HEK293T (cell line): ENCODE results near the gene NT5C2.
"Not testable (repeated sequence)": the region's sequence is repeated elsewhere in the genome, so short reads cannot be mapped to it uniquely, and the experiment has no call there.

Experiments used
- CTCF ChIA-PET: fragments of 350-600 bp; formaldehyde crosslinking; extraction: SDS; loops from one replicate; lab custom pipeline; 2021; ENCODE audit warnings: antibody characterized with exemption, inconsistent platforms; lab: Yijun Ruan, JAX
- POLR2A ChIA-PET: fragments of 350-600 bp; formaldehyde crosslinking; extraction: SDS; loops from one replicate; lab custom pipeline; 2020; ENCODE audit warnings: antibody characterized with exemption, inconsistent platforms; lab: Yijun Ruan, JAX
- DNase-seq: peaks from one replicate; pipeline ENCODE4 v3.0.0; 2012; ENCODE audit warnings: mixed read lengths; ENCODE audit errors: extremely low spot score
- ARNT ChIP-seq: fragments of 450-650 bp; IDR thresholded peaks from 2 replicates; pipeline ENCODE4 v1.6.1; 2017; ENCODE audit warnings: mild to moderate bottlenecking
- BHLHE40 ChIP-seq: fragments of 450-650 bp; IDR thresholded peaks from 2 replicates; pipeline ENCODE4 v1.6.1; 2016; ENCODE audit warnings: mild to moderate bottlenecking, moderate library complexity, borderline replicate concordance
- CTBP1 ChIP-seq: fragments of 450-650 bp; IDR thresholded peaks from 2 replicates; pipeline ENCODE4 v1.6.1; 2016; ENCODE audit warnings: borderline replicate concordance
- ELF4 ChIP-seq: fragments of 450-650 bp; IDR thresholded peaks from 2 replicates; pipeline ENCODE4 v1.6.1; 2017; ENCODE audit warnings: antibody characterized with exemption
- FOXA1 ChIP-seq: fragments of 450-650 bp; IDR thresholded peaks from 2 replicates; pipeline ENCODE4 v1.6.1; 2016; ENCODE audit warnings: mild to moderate bottlenecking
- FOXK2 ChIP-seq: fragments of 450-650 bp; IDR thresholded peaks from 2 replicates; pipeline ENCODE4 v1.6.1; 2016; ENCODE audit warnings: mild to moderate bottlenecking
- FOXM1 ChIP-seq: fragments of 450-650 bp; IDR thresholded peaks from 2 replicates; pipeline ENCODE4 v1.6.1; 2017; ENCODE audit warnings: mild to moderate bottlenecking, borderline replicate concordance
- HDGF ChIP-seq: fragments of 450-650 bp; IDR thresholded peaks from 2 replicates; pipeline ENCODE4 v1.6.1; 2017; ENCODE audit warnings: antibody characterized with exemption, borderline replicate concordance
- L3MBTL2 ChIP-seq: fragments of 450-650 bp; conservative IDR thresholded peaks from 2 replicates; pipeline ENCODE4 v1.6.1; 2016; ENCODE audit warnings: mild to moderate bottlenecking
- LEF1 ChIP-seq: fragments of 450-650 bp; IDR thresholded peaks from 2 replicates; pipeline ENCODE4 v1.6.1; 2017; ENCODE audit warnings: mild to moderate bottlenecking, borderline replicate concordance
- NFRKB ChIP-seq: fragments of 450-650 bp; IDR thresholded peaks from 2 replicates; pipeline ENCODE4 v1.6.1; 2016; ENCODE audit warnings: mild to moderate bottlenecking, moderate library complexity
- PKNOX1 ChIP-seq: fragments of 450-650 bp; IDR thresholded peaks from 2 replicates; pipeline ENCODE4 v1.6.1; 2016
- SP1 ChIP-seq: fragments of 450-650 bp; IDR thresholded peaks from 2 replicates; pipeline ENCODE4 v1.6.1; 2017
- SUZ12 ChIP-seq: fragments of 450-650 bp; IDR thresholded peaks from 2 replicates; pipeline ENCODE4 v1.6.1; 2016; ENCODE audit warnings: mild to moderate bottlenecking
- TARDBP ChIP-seq: fragments of 450-650 bp; IDR thresholded peaks from 2 replicates; pipeline ENCODE4 v1.6.1; 2016
- ZNF384 ChIP-seq: fragments of 450-650 bp; IDR thresholded peaks from 2 replicates; pipeline ENCODE4 v1.6.1; 2016

Gene NT5C2

GRCh38 chr10:103183991-103184451, 9.1 kb downstream of the NT5C2 start:
- POLR2A ChIA-PET, CTCF ChIA-PET: not testable (repeated sequence)
- peak; percentile 47; the same call in 1 of the 2 replicates for TF ChIP-seq PKNOX1

GRCh38 chr10:103181244-103181643, 11.8 kb downstream of the NT5C2 start:
- TF ChIP-seq LEF1 (no peak), HDGF (no peak), ZNF384 (no peak), SP1 (no peak), SUZ12 (no peak), L3MBTL2 (no peak), FOXA1 (no peak), TARDBP (no peak), ARNT (no peak), BHLHE40 (no peak), ELF4 (no peak), FOXM1 (no peak), NFRKB (no peak), FOXK2 (no peak)
- no peak for DNase-seq
- POLR2A ChIA-PET, result no interaction called here
- CTCF ChIA-PET, result no interaction called here

More at GRCh38 chr10:103183991-103184451, 9.1 kb downstream of the NT5C2 start:
- not testable (repeated sequence) for DNase-seq

- ChIA-PET CTCF (no interaction called here), POLR2A (no interaction called here)
- no peak for DNase-seq
- no peak for TF ChIP-seq NFRKB
- TF ChIP-seq L3MBTL2, result no peak
- no peak for TF ChIP-seq ARNT
- TF ChIP-seq ZNF384, result no peak
- no peak for TF ChIP-seq FOXK2
- no peak for TF ChIP-seq FOXA1
- no peak for TF ChIP-seq FOXM1
- no peak for TF ChIP-seq LEF1
- TF ChIP-seq BHLHE40, result no peak
- TF ChIP-seq PKNOX1, result no peak
- no peak for TF ChIP-seq ELF4
- TF ChIP-seq TARDBP, result no peak
Observed at GRCh38 chr10:103180491-103180890, 12.6 kb downstream of the NT5C2 start.

GRCh38 chr10:103177123-103177522, 15.9 kb downstream of the NT5C2 start:
- ChIA-PET CTCF (no interaction called here), POLR2A (interaction anchor here (1.0 kb wide), 1 partner anchor 15 kb away, joined by 6 read pairs; no protein-coding TSS in a partner anchor)
- TF ChIP-seq NFRKB (no peak), ZNF384 (no peak), FOXA1 (no peak), SUZ12 (no peak), LEF1 (no peak), FOXM1 (no peak), ELF4 (no peak), SP1 (no peak), BHLHE40 (no peak), HDGF (no peak), FOXK2 (no peak), ARNT (no peak), L3MBTL2 (no peak), PKNOX1 (no peak), CTBP1 (no peak), TARDBP (no peak)
- no peak for DNase-seq

- POLR2A ChIA-PET, result no interaction called here
- DNase-seq, result no peak
- CTCF ChIA-PET, result interaction anchor here (1.0 kb wide), 1 partner anchor 12 kb away, joined by 4 read pairs; no protein-coding TSS in a partner anchor
- no peak for TF ChIP-seq BHLHE40
- TF ChIP-seq CTBP1, result no peak
- TF ChIP-seq PKNOX1, result no peak
- no peak for TF ChIP-seq HDGF
- no peak for TF ChIP-seq FOXA1
- TF ChIP-seq L3MBTL2, result no peak
- TF ChIP-seq FOXK2, result no peak
- no peak for TF ChIP-seq ZNF384
- no peak for TF ChIP-seq LEF1
- no peak for TF ChIP-seq NFRKB
- TF ChIP-seq FOXM1, result no peak
Observed at GRCh38 chr10:103175580-103176285, 17.3 kb downstream of the NT5C2 start.

GRCh38 chr10:103174324-103174723, 18.7 kb downstream of the NT5C2 start:
- POLR2A ChIA-PET, result interaction anchor here (1.2 kb wide), 1 partner anchor 17 kb away, joined by 3 read pairs; no protein-coding TSS in a partner anchor
- DNase-seq, result not testable (repeated sequence)
- CTCF ChIA-PET, result interaction anchor here (0.6 kb wide), 1 partner anchor 13 kb away, joined by 6 read pairs; no protein-coding TSS in a partner anchor
